ENCODE measurements around the gene DYTN. TPM values are rescaled to one million over a fixed set of nuclear protein-coding genes. Genes with fewer than 3 reads are reported as not detected.

DYTN gene
- polyA plus RNA-seq, 3 donors, result not detected

DNA sequence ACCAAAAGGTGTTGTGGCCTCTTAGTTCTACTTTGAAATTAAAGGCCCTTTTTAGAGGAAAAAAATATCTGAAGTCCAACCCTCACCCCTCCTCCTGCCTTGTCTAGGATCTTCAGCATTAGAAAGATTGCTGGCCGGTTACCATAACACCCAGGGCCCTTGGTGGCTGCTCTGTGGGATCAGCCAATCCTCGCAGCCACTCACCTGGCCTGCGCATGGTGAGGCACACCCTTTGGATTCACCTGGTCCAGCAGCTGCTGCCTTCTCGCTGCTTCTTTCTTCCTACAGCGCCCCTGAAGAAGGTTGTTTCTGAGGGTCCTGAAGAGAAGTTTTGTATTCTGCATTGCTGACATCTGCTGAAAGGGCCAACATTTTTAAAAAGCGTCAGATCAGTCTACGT lies 25.2 kb downstream of the DYTN start:
- H3K4me3 Mint-ChIP-seq, result no peak overlapping the region
- H3K9me3 ChIP-seq (replicated peaks in 1 of 2; ENCODE audit: control insufficient read depth in 1 of 2, insufficient read depth in 1 of 2, low read length in 2 of 2), result no peaks in the 10 kb centered on the region
- H3K4me1 ChIP-seq (ENCODE audit: control insufficient read depth in 1 of 2, insufficient read depth in 2 of 2, low read length in 2 of 2), result no peaks in the 10 kb centered on the region
- TF ChIP-seq, protein P1, sequence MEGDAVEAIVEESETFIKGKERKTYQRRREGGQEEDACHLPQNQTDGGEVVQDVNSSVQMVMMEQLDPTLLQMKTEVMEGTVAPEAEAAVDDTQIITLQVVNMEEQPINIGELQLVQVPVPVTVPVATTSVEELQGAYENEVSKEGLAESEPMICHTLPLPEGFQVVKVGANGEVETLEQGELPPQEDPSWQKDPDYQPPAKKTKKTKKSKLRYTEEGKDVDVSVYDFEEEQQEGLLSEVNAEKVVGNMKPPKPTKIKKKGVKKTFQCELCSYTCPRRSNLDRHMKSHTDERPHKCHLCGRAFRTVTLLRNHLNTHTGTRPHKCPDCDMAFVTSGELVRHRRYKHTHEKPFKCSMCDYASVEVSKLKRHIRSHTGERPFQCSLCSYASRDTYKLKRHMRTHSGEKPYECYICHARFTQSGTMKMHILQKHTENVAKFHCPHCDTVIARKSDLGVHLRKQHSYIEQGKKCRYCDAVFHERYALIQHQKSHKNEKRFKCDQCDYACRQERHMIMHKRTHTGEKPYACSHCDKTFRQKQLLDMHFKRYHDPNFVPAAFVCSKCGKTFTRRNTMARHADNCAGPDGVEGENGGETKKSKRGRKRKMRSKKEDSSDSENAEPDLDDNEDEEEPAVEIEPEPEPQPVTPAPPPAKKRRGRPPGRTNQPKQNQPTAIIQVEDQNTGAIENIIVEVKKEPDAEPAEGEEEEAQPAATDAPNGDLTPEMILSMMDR (IDR thresholded peaks at IDR 0.05), result no peak
- H3K27me3 ChIP-seq (ENCODE audit: control insufficient read depth in 2 of 2, insufficient read depth in 2 of 2, low read length in 2 of 2), result no peaks in the 10 kb centered on the region
- no peak overlapping the region for H3K4me2 ChIP-seq (replicated peaks; ENCODE audit: extremely low read depth, low read length, poor library complexity, severe bottlenecking)
- H2AFZ ChIP-seq (ENCODE audit: insufficient read depth, low read depth, low read length, poor library complexity, severe bottlenecking), result no peak overlapping the region
- H3K4me3 ChIP-seq (replicated peaks in 1 of 3; ENCODE audit: low read depth in 2 of 3, low read length in 3 of 3), result no peak overlapping the region
- H3K9me3 Mint-ChIP-seq, result no peaks in the 10 kb centered on the region
- H3K27me3 Mint-ChIP-seq (ENCODE audit: low read depth in 3 of 3), result no peaks in the 10 kb centered on the region
- WGBS (ENCODE audit: insufficient coverage), result 95% methylated on average over 3 of the region's 7 CpGs
- DNase-seq, result no peak
- no peaks in the 10 kb centered on the region for H3K79me2 ChIP-seq (ENCODE audit: insufficient read depth, low read length)
- H3K27ac Mint-ChIP-seq, result no peak overlapping the region
- no peaks in the 10 kb centered on the region for H3K36me3 ChIP-seq (replicated peaks in 1 of 2; ENCODE audit: control insufficient read depth in 1 of 2, insufficient read depth in 2 of 2, low read length in 2 of 2)
- no peak overlapping the region for H3K9ac ChIP-seq (ENCODE audit: insufficient read depth, low read length, poor library complexity, severe bottlenecking)
- no peaks in the 10 kb centered on the region for H4K20me1 ChIP-seq (ENCODE audit: insufficient read depth, low read length)
- H3K4me1 Mint-ChIP-seq, result peaks cover 1% of the 10 kb centered on the region
- no peaks in the 10 kb centered on the region for H3K36me3 Mint-ChIP-seq
- no peak overlapping the region for H3K27ac ChIP-seq (ENCODE audit: low read depth in 1 of 2, low read length in 2 of 2)
- intact Hi-C loops (cut with micrococcal nuclease), result loop anchor here (2.0 to 10.0 kb wide), 4 partner anchors 89 to 782 kb away; no protein-coding TSS in a partner anchor

DNA sequence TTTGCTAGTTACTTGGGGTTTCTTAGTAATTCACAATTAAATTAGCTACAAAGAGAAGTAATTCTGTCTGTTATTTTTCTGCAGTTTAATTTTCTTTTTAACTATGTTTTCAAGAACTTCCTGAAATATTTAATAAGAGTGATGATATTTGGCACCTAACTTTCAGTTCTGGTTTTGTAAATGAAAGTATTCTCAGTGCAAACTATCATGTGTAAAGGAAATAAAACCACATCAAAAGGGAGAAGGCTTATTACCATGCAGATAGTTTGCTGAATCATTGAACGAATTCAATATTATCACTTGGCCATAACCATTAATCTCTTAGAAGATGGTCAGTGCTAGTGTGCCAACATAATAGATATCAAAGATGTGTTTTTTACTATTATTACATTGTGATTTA lies 29.2 kb downstream of the DYTN start:
- Histone ChIP-seq H3K4me3 (replicated peaks in 1 of 3; ENCODE audit: low read depth in 2 of 3, low read length in 3 of 3) (no peak overlapping the region), H3K9ac (ENCODE audit: insufficient read depth, low read length, poor library complexity, severe bottlenecking) (no peak overlapping the region), H3K27me3 (ENCODE audit: control insufficient read depth in 2 of 2, insufficient read depth in 2 of 2, low read length in 2 of 2) (no peaks in the 10 kb centered on the region), H3K4me2 (replicated peaks; ENCODE audit: extremely low read depth, low read length, poor library complexity, severe bottlenecking) (no peak overlapping the region), H3K4me1 (ENCODE audit: control insufficient read depth in 1 of 2, insufficient read depth in 2 of 2, low read length in 2 of 2) (no peaks in the 10 kb centered on the region), H3K36me3 (replicated peaks in 1 of 2; ENCODE audit: control insufficient read depth in 1 of 2, insufficient read depth in 2 of 2, low read length in 2 of 2) (no peaks in the 10 kb centered on the region), H3K79me2 (ENCODE audit: insufficient read depth, low read length) (no peaks in the 10 kb centered on the region), H3K27ac (ENCODE audit: low read depth in 1 of 2, low read length in 2 of 2) (no peak overlapping the region), H2AFZ (ENCODE audit: insufficient read depth, low read depth, low read length, poor library complexity, severe bottlenecking) (no peak overlapping the region), H4K20me1 (ENCODE audit: insufficient read depth, low read length) (no peaks in the 10 kb centered on the region), H3K9me3 (replicated peaks in 1 of 2; ENCODE audit: control insufficient read depth in 1 of 2, insufficient read depth in 1 of 2, low read length in 2 of 2) (no peaks in the 10 kb centered on the region)
- intact Hi-C loops (cut with micrococcal nuclease), result no loop called here
- TF ChIP-seq, protein P1 (IDR thresholded peaks at IDR 0.05), result no peak
- Mint-ChIP-seq H3K27me3 (ENCODE audit: low read depth in 3 of 3) (no peaks in the 10 kb centered on the region), H3K36me3 (no peaks in the 10 kb centered on the region), H3K4me3 (no peak overlapping the region), H3K27ac (no peak overlapping the region), H3K9me3 (no peaks in the 10 kb centered on the region), H3K4me1 (peaks cover 1% of the 10 kb centered on the region)
- no CpG with 5 or more reads among the region's 1 CpG for WGBS (ENCODE audit: insufficient coverage)
- DNase-seq, result no peak
